G401 (cell line): ENCODE measurements around the gene MAP2K1. TPM values are rescaled to one million over a fixed set of nuclear protein-coding genes. Genes with fewer than 3 reads are reported as not detected.
"Not testable (repeated sequence)": the region's sequence is repeated elsewhere in the genome, so short reads cannot be mapped to it uniquely, and the experiment has no call there.

Experiments used
- DNase-seq: peaks from one replicate; pipeline ENCODE4 v3.0.0-alpha.2; 2015; ENCODE audit warnings: low spot score
- in situ Hi-C: cut with HindIII; loops from 2 replicates; pipeline ENCODE4 v1.10.0; 2016; ENCODE audit warnings: low sequenced_read_pairs, mixed read lengths
- total RNA-seq: library from RNA; depleted of rRNA; stranded (reverse); fragments of >200 nt; shearing (Covaris generic); gene quantifications from 2 replicates; pipeline ENCODE4 v1.2.3, GENCODE V29; 2014

MAP2K1 gene
- total RNA-seq, 1 experiment from 2014 or later = 13.9 TPM

- peak; percentile 36 for DNase-seq
- in situ Hi-C loops = loop anchor here (10.0 kb wide), 1 partner anchor 182 kb away; no protein-coding TSS in a partner anchor
Measured at GRCh38 chr15:66496951-66497501, 110.3 kb downstream of the MAP2K1 start.

GRCh38 chr15:66497502-66498455 lies 111.1 kb downstream of the MAP2K1 start, which contains the start of gene SNAPC5:
Gene SNAPC5 (minus strand): TSS chr15:66497762. CDS start chr15:66497731, 31 bp downstream.
- in situ Hi-C loops = loop anchor here (10.0 kb wide), 1 partner anchor 183 kb away; no protein-coding TSS in a partner anchor
- peak; percentile 92 for DNase-seq

GRCh38 chr15:66498501-66499386 lies 112.0 kb downstream of the MAP2K1 start:
- in situ Hi-C loops = loop anchor here (10.0 kb wide), 1 partner anchor 184 kb away; no protein-coding TSS in a partner anchor
- peak; percentile 40 for DNase-seq

DNA sequence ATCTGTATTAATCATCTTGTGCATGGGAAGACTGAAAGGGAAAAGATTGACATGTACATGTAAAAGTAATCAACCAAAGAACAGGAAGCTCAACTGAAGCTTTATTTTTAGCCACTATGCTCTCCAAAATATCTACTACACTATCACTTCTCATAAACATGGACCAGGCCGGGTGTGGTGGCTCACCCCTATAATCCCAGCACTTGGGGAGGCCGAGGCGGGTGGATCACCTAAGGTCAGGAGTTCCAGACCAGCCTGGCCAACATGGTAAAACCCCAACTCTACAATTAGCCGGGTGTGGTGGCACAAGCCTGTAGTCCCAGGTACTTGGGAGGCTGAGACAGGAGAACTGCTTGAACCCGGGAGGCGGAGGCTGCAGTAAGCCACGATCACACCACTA lies 113.6 kb downstream of the MAP2K1 start:
- in situ Hi-C loops, DNase-seq: not testable (repeated sequence)

GRCh38 chr15:66502491-66502890 lies 115.8 kb downstream of the MAP2K1 start:
- in situ Hi-C loops = no loop called here
- peak; percentile 69 for DNase-seq

DNA sequence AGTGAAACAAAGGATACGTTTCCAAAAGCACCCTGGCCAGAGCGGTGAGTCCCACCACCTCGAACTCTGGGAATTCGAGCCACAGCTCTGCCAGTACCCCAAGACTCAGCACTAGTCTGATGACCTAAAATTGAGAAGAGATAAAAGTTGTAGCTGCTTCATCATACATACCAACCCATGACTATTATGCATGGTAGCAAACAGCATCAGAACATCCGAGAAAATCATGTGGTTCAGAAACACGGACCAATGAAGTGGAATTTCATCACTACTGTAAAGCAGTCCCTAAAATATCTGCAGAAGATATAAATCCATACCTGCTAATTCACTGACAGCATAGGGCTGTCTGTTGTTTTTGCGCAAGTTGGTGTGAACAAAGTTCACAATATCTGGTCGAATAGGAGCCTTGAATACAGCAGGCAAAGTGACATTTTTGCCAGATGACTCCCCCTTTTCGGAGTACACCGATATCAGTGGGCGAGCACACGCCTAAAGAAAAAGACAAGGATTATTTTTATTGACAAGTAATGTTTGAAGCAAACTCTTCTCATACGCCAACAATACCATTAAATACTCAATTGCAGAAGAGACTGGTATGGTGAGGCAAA lies 116.4 kb downstream of the MAP2K1 start:
- in situ Hi-C loops, DNase-seq: not testable (repeated sequence)

DNA sequence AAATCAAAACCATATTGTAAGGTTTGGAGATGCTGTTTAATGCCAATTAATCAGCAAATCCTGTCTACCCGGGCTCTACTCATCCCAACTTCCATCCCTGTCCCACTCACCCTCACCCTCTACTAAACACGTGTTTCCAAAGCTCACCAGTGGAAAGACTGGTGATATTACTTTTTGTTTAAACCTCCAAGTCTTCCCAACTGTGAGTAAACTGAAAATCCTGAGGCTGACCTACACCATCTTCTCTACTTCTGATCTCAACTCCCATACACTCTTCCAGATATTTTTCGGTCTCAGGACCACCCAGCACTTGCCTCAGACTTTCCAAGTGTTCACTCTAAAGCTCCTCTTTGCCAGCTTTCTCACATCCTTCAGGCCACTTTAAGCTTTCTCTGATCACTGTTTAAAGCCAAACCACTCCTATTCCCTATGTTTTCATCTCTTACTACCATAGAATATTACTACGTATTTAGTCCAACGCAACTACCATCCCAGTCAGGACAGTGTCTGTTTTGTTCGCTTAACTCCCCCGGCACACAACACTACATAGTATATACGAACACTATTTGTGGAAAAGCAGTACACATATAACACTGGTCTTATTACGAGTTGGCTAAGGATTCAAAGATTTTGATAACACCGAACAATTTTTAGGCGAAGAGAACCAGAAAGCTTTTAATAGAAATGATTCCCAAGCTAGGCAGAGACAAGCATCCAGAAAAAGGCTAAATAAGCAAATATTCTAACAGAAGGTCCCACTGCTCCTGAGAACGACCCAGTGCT lies 117.3 kb downstream of the MAP2K1 start:
- DNase-seq = no peak
- in situ Hi-C loops = no loop called here

DNA sequence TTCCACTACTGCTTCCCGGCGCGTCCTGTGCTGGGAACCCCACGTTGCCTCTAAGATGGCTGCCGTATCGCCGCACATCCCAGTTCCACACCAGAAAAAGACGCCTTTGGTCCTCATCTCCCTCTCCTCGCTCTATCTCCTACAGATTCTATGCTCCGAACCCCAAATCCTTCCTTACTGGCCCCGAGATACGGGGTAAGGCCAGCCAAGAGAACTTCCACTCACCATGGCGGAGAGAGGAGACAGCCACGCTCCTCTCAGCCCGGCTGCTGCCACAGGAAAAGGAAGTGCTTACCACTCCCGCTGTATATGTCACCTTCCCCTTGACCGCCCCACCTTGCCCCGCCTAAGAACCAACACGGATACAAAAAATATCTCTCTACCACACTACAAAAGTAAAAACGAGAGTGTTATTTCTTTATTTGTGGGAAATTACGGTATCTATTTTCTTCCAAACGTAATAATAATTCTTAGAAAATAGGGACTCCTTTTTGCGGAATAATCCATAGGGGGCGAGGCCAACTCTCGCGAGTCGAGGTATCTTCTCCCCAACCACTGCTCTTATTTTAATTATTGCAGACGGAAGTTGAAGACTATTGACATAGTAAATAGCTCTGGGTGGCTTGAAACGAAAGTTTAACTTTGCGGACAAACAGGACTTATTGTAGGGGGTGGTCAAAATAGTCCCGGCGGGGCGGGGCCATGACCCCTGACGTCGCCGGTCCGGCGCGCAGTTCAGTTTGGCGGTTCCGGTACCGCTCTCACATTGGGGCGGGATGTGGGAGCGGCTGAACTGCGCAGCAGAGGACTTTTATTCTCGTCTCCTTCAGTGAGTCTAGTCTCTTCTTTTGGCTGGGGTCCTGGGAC lies 118.1 kb downstream of the MAP2K1 start, which contains the start of the genes RPL4 and ZWILCH:
Gene RPL4, minus strand, starts transcription at position 293 of the 867 bp plus-strand sequence. Its CDS starts 65 bp downstream, at position 228.
Gene ZWILCH, plus strand, starts transcription at position 764 of the 867 bp plus-strand sequence. Its CDS starts 13 bp downstream, at position 777.
- peak; percentile 81 for DNase-seq
- in situ Hi-C loops = no loop called here

DNA sequence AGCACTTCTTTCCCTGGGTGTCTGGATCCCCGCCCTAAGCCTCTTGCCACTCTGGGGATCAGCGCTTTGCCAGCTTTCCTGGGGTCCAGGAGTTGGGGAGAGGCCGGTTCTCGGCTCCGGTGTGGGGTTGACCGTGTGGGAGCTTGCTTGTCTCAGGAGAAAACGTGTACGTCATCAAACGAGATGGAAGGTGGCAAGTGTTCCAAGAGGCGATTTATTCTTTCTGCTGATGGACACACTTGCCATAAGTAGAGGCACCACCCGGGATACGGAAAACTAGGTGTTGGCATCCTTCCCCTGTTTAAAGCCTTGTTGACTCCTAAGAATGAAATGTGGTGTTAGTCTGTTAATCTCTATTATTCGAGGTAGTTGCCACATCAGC lies 118.7 kb downstream of the MAP2K1 start:
- in situ Hi-C loops = no loop called here
- no peak for DNase-seq

DNA sequence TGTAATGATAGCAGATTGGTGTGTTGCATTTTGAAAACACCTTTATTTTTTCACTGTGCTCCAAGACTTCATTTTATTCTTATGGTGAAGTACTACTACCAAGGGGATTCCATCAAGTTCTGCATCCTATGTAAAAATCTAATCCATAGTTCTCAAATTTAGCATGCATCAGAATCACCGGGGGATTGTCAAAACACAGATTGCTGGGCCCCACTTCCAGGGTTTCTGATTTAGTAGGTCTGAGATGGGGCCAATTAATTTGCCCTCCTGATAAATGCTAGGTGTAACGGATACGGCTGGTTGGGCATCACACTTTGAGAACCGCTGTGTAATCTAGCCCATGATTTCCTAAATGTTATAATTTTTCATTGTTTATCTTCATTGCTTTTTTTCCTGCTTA lies 119.1 kb downstream of the MAP2K1 start:
- DNase-seq = no peak
- in situ Hi-C loops = no loop called here

DNA sequence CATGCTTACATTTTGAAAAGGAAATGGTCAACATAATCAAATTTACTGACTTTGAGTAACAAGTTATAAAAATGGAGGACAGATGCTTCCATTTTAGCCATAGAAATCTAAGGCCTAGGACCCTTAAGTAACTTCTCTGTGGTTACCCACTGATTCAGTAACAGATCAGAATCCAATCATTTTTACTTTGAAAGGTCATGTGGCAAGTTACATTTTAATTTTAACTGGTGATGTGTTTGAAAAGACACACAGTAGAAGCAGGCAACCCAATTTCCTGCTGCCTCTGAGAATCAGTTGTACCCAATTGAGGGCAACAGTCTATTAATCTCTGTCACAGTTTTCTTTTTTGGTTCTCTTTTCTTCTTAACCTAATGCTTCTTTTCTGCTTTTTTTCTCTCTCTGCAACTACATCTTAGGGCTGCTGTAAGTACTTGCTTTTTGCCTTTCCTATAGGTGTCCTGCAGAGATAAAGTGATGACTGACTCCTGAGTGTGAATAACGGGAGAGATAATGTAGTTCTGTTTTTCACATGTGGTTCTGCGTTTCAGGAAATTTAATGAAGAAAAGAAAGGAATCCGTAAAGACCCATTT lies 121.7 kb downstream of the MAP2K1 start:
- DNase-seq = no peak
- in situ Hi-C loops = no loop called here

DNA sequence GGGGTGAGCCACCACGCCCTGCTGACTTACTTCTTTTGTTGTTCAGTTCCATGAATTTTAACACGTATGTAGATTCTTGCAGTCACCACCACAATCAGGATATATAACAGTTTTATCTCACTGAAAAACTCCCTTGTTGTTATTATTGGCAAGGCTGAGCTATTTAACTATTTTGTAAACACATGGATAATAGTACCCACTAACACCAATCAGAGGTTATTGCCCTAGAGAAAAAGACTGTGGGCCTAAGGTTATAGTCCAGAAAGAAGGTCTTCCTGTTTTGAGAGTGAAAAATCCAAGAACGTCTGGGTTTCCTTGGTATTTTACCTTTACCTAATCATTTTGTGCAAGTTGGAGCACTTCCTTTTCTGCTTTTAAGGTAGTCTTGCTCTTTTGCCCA lies 127.9 kb downstream of the MAP2K1 start:
- DNase-seq = no peak
- in situ Hi-C loops = no loop called here

DNA sequence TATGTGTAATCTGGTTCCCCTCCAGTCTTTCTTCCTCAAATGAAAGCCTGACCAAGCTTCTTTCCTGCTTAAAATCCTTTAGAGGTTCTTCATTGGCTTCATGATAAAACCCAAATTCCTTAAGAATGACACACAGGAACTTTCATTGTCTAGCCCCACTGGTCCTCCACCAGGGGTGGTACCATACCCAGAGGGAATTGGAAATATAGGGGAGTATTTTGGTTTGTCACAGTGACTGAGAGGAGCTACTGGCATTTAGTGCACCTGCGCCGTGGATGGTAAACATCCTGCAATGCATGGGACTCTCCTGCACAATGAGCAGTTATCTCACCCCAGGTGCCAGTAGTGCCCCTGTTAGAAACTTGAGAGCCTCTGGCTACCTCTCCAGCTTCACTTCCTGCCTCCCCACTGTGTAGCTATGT lies 129.2 kb downstream of the MAP2K1 start:
- in situ Hi-C loops = no loop called here
- no peak for DNase-seq

DNA sequence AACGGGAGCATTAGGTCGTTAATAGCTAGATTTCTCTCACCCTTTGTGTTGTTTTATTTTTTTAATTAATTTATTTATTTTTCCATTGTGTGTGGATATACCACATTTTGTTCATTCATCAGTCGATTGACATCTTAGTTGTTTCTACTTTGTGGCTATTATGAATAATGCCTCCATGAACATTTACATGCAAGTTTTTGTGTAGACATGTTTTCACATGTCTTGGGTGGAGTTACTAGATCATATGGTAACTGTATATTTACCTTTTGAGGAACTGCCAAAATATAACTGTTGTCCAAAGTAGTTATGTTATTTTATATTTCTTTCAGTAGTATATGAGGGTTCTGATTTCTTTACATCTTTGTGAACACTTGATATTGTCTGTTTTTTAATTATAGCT lies 137.2 kb downstream of the MAP2K1 start:
- in situ Hi-C loops = no loop called here
- no peak for DNase-seq

GRCh38 chr15:66524838-66525237 lies 138.1 kb downstream of the MAP2K1 start:
- no peak for DNase-seq
- in situ Hi-C loops = no loop called here

GRCh38 chr15:66535056-66535455 lies 148.3 kb downstream of the MAP2K1 start:
- in situ Hi-C loops = no loop called here
- DNase-seq = no peak
